Uterus (tissue), 2 donors: ENCODE data around the gene FAM20A.

Experiments used
- POLR2A ChIP-seq, 2 donors: fragments of 450-650 bp; IDR thresholded peaks; one replicate each; pipeline ENCODE4 v1.6.1; 2016; ENCODE audit warnings: antibody characterized with exemption in 2 of 2, mild to moderate bottlenecking in 1 of 2, moderate library complexity in 1 of 2
- TF ChIP-seq, protein P1 (sequence below), 4 experiments: fragments of 200-600 bp in 2 of 4; fragments of 450-650 bp in 2 of 4; sonication (generic) in 2 of 4; IDR thresholded peaks; one replicate each; pipeline ENCODE4 v1.5.1; 2016 to 2019; ENCODE audit warnings: antibody characterized with exemption in 4 of 4, mild to moderate bottlenecking in 2 of 4, moderate library complexity in 1 of 4

DNA sequence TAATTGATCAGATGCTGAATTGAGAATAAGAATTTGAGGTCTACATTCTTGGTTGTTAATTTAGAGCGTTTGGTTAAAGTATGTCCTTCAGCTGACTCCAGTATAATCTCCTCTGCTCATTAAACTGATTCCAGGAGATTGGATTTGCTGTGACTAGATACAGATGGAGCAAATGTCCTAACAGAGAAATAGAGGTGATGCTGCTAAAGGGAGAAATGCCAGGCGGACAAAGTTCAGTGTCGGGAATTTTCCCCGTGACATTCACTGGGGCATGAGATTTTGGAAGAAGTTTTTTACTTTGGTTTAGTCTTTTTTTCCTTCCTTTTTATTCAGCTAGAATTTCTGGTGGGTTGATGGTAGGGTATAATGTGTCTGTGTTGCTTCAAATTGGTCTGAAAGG is 69.9 kb downstream of the FAM20A start:
- TF ChIP-seq, protein P1, sequence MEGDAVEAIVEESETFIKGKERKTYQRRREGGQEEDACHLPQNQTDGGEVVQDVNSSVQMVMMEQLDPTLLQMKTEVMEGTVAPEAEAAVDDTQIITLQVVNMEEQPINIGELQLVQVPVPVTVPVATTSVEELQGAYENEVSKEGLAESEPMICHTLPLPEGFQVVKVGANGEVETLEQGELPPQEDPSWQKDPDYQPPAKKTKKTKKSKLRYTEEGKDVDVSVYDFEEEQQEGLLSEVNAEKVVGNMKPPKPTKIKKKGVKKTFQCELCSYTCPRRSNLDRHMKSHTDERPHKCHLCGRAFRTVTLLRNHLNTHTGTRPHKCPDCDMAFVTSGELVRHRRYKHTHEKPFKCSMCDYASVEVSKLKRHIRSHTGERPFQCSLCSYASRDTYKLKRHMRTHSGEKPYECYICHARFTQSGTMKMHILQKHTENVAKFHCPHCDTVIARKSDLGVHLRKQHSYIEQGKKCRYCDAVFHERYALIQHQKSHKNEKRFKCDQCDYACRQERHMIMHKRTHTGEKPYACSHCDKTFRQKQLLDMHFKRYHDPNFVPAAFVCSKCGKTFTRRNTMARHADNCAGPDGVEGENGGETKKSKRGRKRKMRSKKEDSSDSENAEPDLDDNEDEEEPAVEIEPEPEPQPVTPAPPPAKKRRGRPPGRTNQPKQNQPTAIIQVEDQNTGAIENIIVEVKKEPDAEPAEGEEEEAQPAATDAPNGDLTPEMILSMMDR (IDR thresholded peaks at IDR 0.05): no peak
- no peak for TF ChIP-seq POLR2A (IDR thresholded peaks at IDR 0.05)
